A549 (cell line): ENCODE data around the gene SCN5A. TPM values are rescaled to one million over a fixed set of nuclear protein-coding genes. Genes with fewer than 3 reads are reported as not detected.

Source experiments
- ATAC-seq, 2 experiments: fragments of 200-7000 bp in 1 of 2; fragments of >200 bp in 1 of 2; cut with Nextera tagmentation in 1 of 2; cut with Tn5 transposase in 1 of 2; 3 replicates each; pipeline versions ENCODE4 v1.8.0 to v1.9.1; 2018 to 2020; ENCODE audit warnings: mild to moderate bottlenecking in 1 of 2, moderate library complexity in 1 of 2
- CTCF ChIA-PET: fragments of 300-600 bp; sonication (Branson Sonifier 250); formaldehyde crosslinking; extraction: SDS; loops from one replicate; lab custom pipeline; 2021; ENCODE audit warnings: antibody characterized with exemption, inconsistent platforms; lab: Yijun Ruan, JAX
- POLR2A ChIA-PET: fragments of 350-600 bp; formaldehyde crosslinking; extraction: SDS; loops from one replicate; lab custom pipeline; 2021; ENCODE audit warnings: antibody characterized with exemption, inconsistent platforms; lab: Yijun Ruan, JAX
- DNase-seq, 2 experiments: peaks; one replicate each; pipeline versions ENCODE4 v3.0.0 to v3.0.0-alpha.2; 2011 to 2016; ENCODE audit warnings: low read depth in 1 of 2, low spot score in 1 of 2
- FAIRE-seq: peaks from 2 replicates; lab custom pipeline; 2011; peaks lifted over from hg19 to GRCh38; lab: Jason Lieb, UNC
- H3K27ac ChIP-seq, 2 experiments: fragments of >200 bp; sonication (Bioruptor Twin); formaldehyde crosslinking; 3 replicates each; pipeline ENCODE4 v1.5.1; 2016 to 2017
- H3K4me1 ChIP-seq: fragments of >200 bp; sonication (Bioruptor Twin); formaldehyde crosslinking; 3 replicates; pipeline ENCODE4 v1.6.1; 2016
- H3K4me2 ChIP-seq: fragments of >200 bp; sonication (Bioruptor Twin); formaldehyde crosslinking; 3 replicates; pipeline ENCODE4 v1.6.1; 2016
- H3K4me3 ChIP-seq: fragments of >200 bp; sonication (Bioruptor Twin); formaldehyde crosslinking; 3 replicates; pipeline ENCODE4 v1.5.1; 2016
- H3K9me3 ChIP-seq: fragments of >200 bp; sonication (Bioruptor Twin); formaldehyde crosslinking; 3 replicates; pipeline ENCODE4 v1.6.1; 2016
- BCL3 ChIP-seq: fragments of >200 bp; sonication (Bioruptor Twin); formaldehyde crosslinking; IDR thresholded peaks from 3 replicates; pipeline ENCODE4 v1.6.1; 2016
- CBX2 ChIP-seq: fragments of 200-600 bp; sonication (generic); IDR thresholded peaks from 2 replicates; pipeline ENCODE4 v1.6.1; 2016; ENCODE audit warnings: low read depth, mild to moderate bottlenecking, borderline replicate concordance
- CHD4 ChIP-seq: fragments of 200-600 bp; sonication (generic); IDR thresholded peaks from 2 replicates; pipeline ENCODE4 v1.6.1; 2016; ENCODE audit warnings: antibody characterized with exemption, mild to moderate bottlenecking, borderline replicate concordance
- CTCF ChIP-seq: fragments of >200 bp; sonication (Bioruptor Twin); formaldehyde crosslinking; IDR thresholded peaks from 3 replicates; pipeline ENCODE4 v1.5.1; 2016
- E2F6 ChIP-seq: IDR thresholded peaks from 2 replicates; pipeline ENCODE4 v1.6.1; 2012; ENCODE audit warnings: low read depth, borderline replicate concordance
- EHF ChIP-seq: fragments of 250-450 bp; sonication (Bioruptor Pico); IDR thresholded peaks from 2 replicates; pipeline ENCODE4 v1.5.0; 2020; ENCODE audit warnings: mild to moderate bottlenecking
- EHMT2 ChIP-seq: fragments of 200-600 bp; sonication (generic); IDR thresholded peaks from 2 replicates; pipeline ENCODE4 v1.6.1; 2016; ENCODE audit warnings: antibody characterized with exemption, low read depth, mild to moderate bottlenecking, moderate library complexity
- ELK1 ChIP-seq: fragments of 150-350 bp; IDR thresholded peaks from 2 replicates; pipeline ENCODE4 v1.6.1; 2014; ENCODE audit warnings: low read depth, mild to moderate bottlenecking, low read length
- ESRRA ChIP-seq: fragments of 150-350 bp; IDR thresholded peaks from 2 replicates; pipeline ENCODE4 v1.6.1; 2014; ENCODE audit warnings: mild to moderate bottlenecking, low read length, borderline replicate concordance
- HDAC2 ChIP-seq: fragments of 200-600 bp; sonication (generic); IDR thresholded peaks from 2 replicates; pipeline ENCODE4 v1.6.1; 2016
- HEYL ChIP-seq: fragments of 250-450 bp; sonication (Bioruptor Pico); IDR thresholded peaks from 2 replicates; pipeline ENCODE4 v1.8.0; 2021; ENCODE audit warnings: mild to moderate bottlenecking, moderate library complexity
- HMGXB4 ChIP-seq: fragments of 250-450 bp; sonication (Bioruptor Pico); IDR thresholded peaks from 2 replicates; pipeline ENCODE4 v1.5.0; 2021; ENCODE audit warnings: mild to moderate bottlenecking, moderate library complexity, borderline replicate concordance
- HOXB13 ChIP-seq: fragments of 250-450 bp; sonication (Bioruptor Pico); IDR thresholded peaks from 2 replicates; pipeline ENCODE4 v1.5.0; 2020; ENCODE audit warnings: low read depth, mild to moderate bottlenecking, moderate library complexity
- KDM1A ChIP-seq: fragments of 200-600 bp; sonication (generic); IDR thresholded peaks from 2 replicates; pipeline ENCODE4 v1.6.1; 2016; ENCODE audit warnings: low read depth, mild to moderate bottlenecking
- MAFK ChIP-seq: fragments of 450-650 bp; IDR thresholded peaks from 2 replicates; pipeline ENCODE4 v1.6.1; 2014; ENCODE audit not compliant: partially characterized antibody
- MAZ ChIP-seq: fragments of 150-350 bp; IDR thresholded peaks from 2 replicates; pipeline ENCODE4 v1.6.1; 2014; ENCODE audit warnings: antibody characterized with exemption, low read depth, low read length, borderline replicate concordance
- MYC ChIP-seq: IDR thresholded peaks from 2 replicates; pipeline ENCODE4 v1.6.1; 2012; ENCODE audit warnings: mild to moderate bottlenecking, inconsistent platforms, low read length, improper control_type of control experiment, borderline replicate concordance
- NPAS2 ChIP-seq: fragments of 250-450 bp; sonication (Bioruptor Pico); IDR thresholded peaks from 2 replicates; pipeline ENCODE4 v1.8.0; 2022; ENCODE audit warnings: mild to moderate bottlenecking, moderate library complexity, borderline replicate concordance
- PBX3 ChIP-seq: IDR thresholded peaks from 2 replicates; pipeline ENCODE4 v1.6.1; 2012
- PHF8 ChIP-seq: fragments of 200-600 bp; sonication (generic); IDR thresholded peaks from 2 replicates; pipeline ENCODE4 v1.6.1; 2016; ENCODE audit warnings: low read depth, mild to moderate bottlenecking, antibody characterized with exemption, moderate library complexity, borderline replicate concordance
- POLR2AphosphoS2 ChIP-seq: conservative IDR thresholded peaks from 2 replicates; pipeline ENCODE4 v1.6.1; 2012; ENCODE audit warnings: low read length, improper control_type of control experiment, inconsistent platforms
- RCOR1 ChIP-seq: fragments of 150-350 bp; IDR thresholded peaks from 2 replicates; pipeline ENCODE4 v1.6.1; 2014; ENCODE audit warnings: antibody characterized with exemption, low read length, low read depth
- RNF2 ChIP-seq: fragments of 200-600 bp; sonication (generic); IDR thresholded peaks from 2 replicates; pipeline ENCODE4 v1.6.1; 2016; ENCODE audit warnings: low read depth, mild to moderate bottlenecking, antibody characterized with exemption, moderate library complexity, borderline replicate concordance
- TFCP2L1 ChIP-seq: fragments of 250-450 bp; sonication (Bioruptor Pico); IDR thresholded peaks from 2 replicates; pipeline ENCODE4 v1.5.0; 2021; ENCODE audit warnings: mild to moderate bottlenecking
- ZFP36 ChIP-seq: fragments of 450-650 bp; IDR thresholded peaks from 2 replicates; pipeline ENCODE4 v1.6.1; 2014; ENCODE audit warnings: borderline replicate concordance; ENCODE audit not compliant: partially characterized antibody
- ZSCAN20 ChIP-seq: fragments of 250-450 bp; sonication (Bioruptor Pico); IDR thresholded peaks from 2 replicates; pipeline ENCODE4 v1.8.0; 2022; ENCODE audit warnings: mild to moderate bottlenecking, moderate library complexity
- WGBS: methylation state at CpG from one replicate; pipeline ENCODE4 v1.1.6; 2017; ENCODE audit errors: missing lambda C conversion rate; 5-methylcytosine and 5-hydroxymethylcytosine counted together
- polyA plus RNA-seq, 4 experiments: library from polyadenylated mRNA; depleted of rRNA in 3 of 4; stranded (reverse); fragments of >200 nt; fragmentation: RNase III in 1 of 4; extraction: RNeasy Plus Mini Kit Qiagen cat#74134 plus additional on column Dnase treatment in 1 of 4; gene quantifications; 2 replicates in 3 of 4; 3 replicates in 1 of 4; pipeline ENCODE4 v1.2.3, GENCODE V29; 2011 to 2017

SCN5A gene
- polyA plus RNA-seq, 2 of the 4 experiments (the other 2 are of a cell fraction): 0.09 to 0.19 TPM

- no peak for FAIRE-seq
These were observed 87.0 kb downstream of the SCN5A start for GRCh38 chr3:38562467-38562925.

GRCh38 chr3:38561746-38562466 lies 87.6 kb downstream of the SCN5A start:
- FAIRE-seq: no peak
- CTCF ChIA-PET: interaction anchor here (0.7 to 1.4 kb wide), 3 partner anchors 11 to 282 kb away, joined by 3 to 4 read pairs (median 3); no protein-coding TSS in a partner anchor
- H3K4me2 ChIP-seq: no peak overlapping the region
- no peaks in the 10 kb centered on the region for H3K4me1 ChIP-seq
- DNase-seq: no peak
- TF ChIP-seq MAFK: no peak
- TF ChIP-seq BCL3: no peak
- TF ChIP-seq ELK1: no peak
- TF ChIP-seq NPAS2 (CRISPR knock-in tag): no peak
- TF ChIP-seq ZFP36: no peak
- TF ChIP-seq CHD4: no peak
- no peak for TF ChIP-seq EHF (CRISPR knock-in tag)
- TF ChIP-seq ZSCAN20 (CRISPR knock-in tag): no peak
- no peak for TF ChIP-seq RNF2
- no peak for TF ChIP-seq HOXB13 (CRISPR knock-in tag)
- no peak for TF ChIP-seq KDM1A
- TF ChIP-seq HDAC2: no peak
- no peak for TF ChIP-seq MYC
- TF ChIP-seq CTCF: no peak
- POLR2A ChIA-PET: no interaction called here
- no peaks in the 10 kb centered on the region for H3K9me3 ChIP-seq
- H3K27ac ChIP-seq: no peak overlapping the region
- WGBS: 0% methylated on average over 5 of the region's 10 CpGs
- no peak for ATAC-seq
- no peak overlapping the region for H3K4me3 ChIP-seq

More at GRCh38 chr3:38562467-38562925, 87.0 kb downstream of the SCN5A start:
- POLR2A ChIA-PET: no interaction called here
- TF ChIP-seq HEYL (CRISPR knock-in tag) (no peak), NPAS2 (CRISPR knock-in tag) (no peak), CBX2 (no peak), KDM1A (no peak), PHF8 (no peak), RCOR1 (no peak), E2F6 (no peak), HDAC2 (no peak), POLR2AphosphoS2 (no peak), TFCP2L1 (CRISPR knock-in tag) (no peak), PBX3 (no peak), EHMT2 (no peak), ESRRA (no peak), HMGXB4 (CRISPR knock-in tag) (no peak), MAZ (no peak)
- Histone ChIP-seq H3K4me3 (no peak overlapping the region), H3K9me3 (no peaks in the 10 kb centered on the region), H3K4me2 (no peak overlapping the region), H3K27ac (no peak overlapping the region), H3K4me1 (no peaks in the 10 kb centered on the region)
- DNase-seq (no peak), ATAC-seq (no peak)
- WGBS: 85% methylated on average over 6 of the region's 7 CpGs
- CTCF ChIA-PET: interaction anchor here (1.1 to 1.4 kb wide), 3 partner anchors 10 to 97 kb away, joined by 3 read pairs; no protein-coding TSS in a partner anchor
